Type B pancreatic cell (in vitro differentiated cells): Measurements from ENCODE around the gene NCOA1. TPM values are rescaled to one million over a fixed set of nuclear protein-coding genes. Genes with fewer than 3 reads are reported as not detected.
"Not testable (repeated sequence)": the region's sequence is repeated elsewhere in the genome, so short reads cannot be mapped to it uniquely, and the experiment has no call there.

Experiments used
- DNase-seq: peaks from one replicate; pipeline ENCODE4 v3.0.0; 2021; ENCODE audit warnings: mixed read lengths; ENCODE audit not compliant: unreplicated experiment; ENCODE audit errors: extremely low spot score
- H3K27ac Mint-ChIP-seq: 2 replicates; pipeline ENCODE4 v1.8.0; 2021; ENCODE audit warnings: mild to moderate bottlenecking, mixed read lengths
- H3K27me3 Mint-ChIP-seq: 2 replicates; pipeline ENCODE4 v1.8.0; 2021; ENCODE audit warnings: mixed read lengths
- H3K36me3 Mint-ChIP-seq: 2 replicates; pipeline ENCODE4 v1.8.0; 2021; ENCODE audit warnings: mixed read lengths
- H3K4me1 Mint-ChIP-seq: one replicate; pipeline ENCODE4 v1.8.0; 2021; ENCODE audit warnings: mixed read lengths; ENCODE audit not compliant: unreplicated experiment
- H3K4me3 Mint-ChIP-seq: 2 replicates; pipeline ENCODE4 v1.8.0; 2021; ENCODE audit warnings: mild to moderate bottlenecking, mixed read lengths
- H3K9me3 Mint-ChIP-seq: 2 replicates; pipeline ENCODE4 v1.8.0; 2021; ENCODE audit warnings: mixed read lengths
- total RNA-seq: library from RNA; stranded (reverse); gene quantifications from 2 replicates; pipeline ENCODE4 v1.2.1, GENCODE V29; 2021; ENCODE audit warnings: low replicate concordance
- TF ChIP-seq, protein P1 (sequence below): fragments of 200-600 bp; sonication (generic); conservative IDR thresholded peaks from 2 replicates; pipeline ENCODE4 v1.5.0; 2021; ENCODE audit warnings: antibody characterized with exemption, mild to moderate bottlenecking

Gene NCOA1
- total RNA-seq, 1 donor from 2014 or later, result 23.8 TPM

DNA sequence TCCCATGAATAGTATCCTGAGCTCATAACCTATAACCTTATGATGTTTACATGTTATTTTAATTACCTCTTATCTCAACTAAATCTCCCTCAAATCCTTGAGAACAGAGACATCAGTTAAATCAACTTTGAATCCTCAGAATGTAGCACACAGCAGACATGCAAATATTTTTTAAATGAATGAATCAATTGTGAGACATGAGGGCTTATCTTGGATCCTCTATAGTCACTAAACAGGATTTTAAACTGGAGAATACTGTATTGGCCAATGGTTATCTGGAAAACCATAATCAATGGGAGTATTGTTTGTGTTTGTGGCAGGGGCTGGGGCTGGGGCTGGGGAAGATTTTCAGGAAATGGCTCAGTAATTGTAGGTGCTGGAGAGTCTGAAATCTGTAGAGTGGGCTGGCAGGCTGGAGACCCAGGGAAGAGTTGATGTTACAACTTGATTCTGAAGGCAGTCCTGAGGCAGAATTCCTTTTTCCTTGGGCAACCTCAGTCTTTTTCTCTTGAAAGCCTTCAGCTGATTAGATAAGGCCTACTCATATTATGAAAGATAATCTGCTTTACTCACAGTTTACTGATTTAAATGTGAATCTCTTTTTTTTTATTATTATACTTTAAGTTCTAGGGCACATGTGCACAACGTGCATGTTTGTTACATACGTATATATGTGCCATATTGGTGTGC is 106.3 kb downstream of the NCOA1 start:
- no peak for DNase-seq
- TF ChIP-seq, protein P1, sequence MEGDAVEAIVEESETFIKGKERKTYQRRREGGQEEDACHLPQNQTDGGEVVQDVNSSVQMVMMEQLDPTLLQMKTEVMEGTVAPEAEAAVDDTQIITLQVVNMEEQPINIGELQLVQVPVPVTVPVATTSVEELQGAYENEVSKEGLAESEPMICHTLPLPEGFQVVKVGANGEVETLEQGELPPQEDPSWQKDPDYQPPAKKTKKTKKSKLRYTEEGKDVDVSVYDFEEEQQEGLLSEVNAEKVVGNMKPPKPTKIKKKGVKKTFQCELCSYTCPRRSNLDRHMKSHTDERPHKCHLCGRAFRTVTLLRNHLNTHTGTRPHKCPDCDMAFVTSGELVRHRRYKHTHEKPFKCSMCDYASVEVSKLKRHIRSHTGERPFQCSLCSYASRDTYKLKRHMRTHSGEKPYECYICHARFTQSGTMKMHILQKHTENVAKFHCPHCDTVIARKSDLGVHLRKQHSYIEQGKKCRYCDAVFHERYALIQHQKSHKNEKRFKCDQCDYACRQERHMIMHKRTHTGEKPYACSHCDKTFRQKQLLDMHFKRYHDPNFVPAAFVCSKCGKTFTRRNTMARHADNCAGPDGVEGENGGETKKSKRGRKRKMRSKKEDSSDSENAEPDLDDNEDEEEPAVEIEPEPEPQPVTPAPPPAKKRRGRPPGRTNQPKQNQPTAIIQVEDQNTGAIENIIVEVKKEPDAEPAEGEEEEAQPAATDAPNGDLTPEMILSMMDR, result no peak
- Mint-ChIP-seq H3K36me3 (peaks cover 3% of the 10 kb centered on the region), H3K27ac (no peak overlapping the region), H3K4me3 (no peak overlapping the region), H3K4me1 (no peaks in the 10 kb centered on the region), H3K27me3 (no peaks in the 10 kb centered on the region), H3K9me3 (no peaks in the 10 kb centered on the region)

DNA sequence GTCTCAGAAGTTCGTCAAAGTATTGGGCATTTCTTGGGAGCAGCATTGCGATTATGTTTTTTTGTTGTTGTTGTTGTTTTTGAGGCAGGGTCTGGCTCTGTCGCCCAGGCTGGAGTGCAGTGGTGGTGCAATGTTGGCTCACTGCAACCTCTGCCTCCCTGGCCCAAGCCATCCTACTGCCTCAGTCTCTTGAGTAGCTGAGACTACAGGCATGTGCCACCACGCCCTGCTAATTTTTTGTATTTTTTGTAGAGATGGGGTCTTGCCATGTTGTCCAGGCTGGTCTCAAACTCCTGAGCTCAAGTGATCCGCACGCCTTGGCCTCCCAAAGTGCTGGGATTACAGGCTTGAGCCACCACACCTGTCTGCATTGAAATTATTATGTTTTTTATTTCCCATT is 109.1 kb downstream of the NCOA1 start:
- H3K4me1 Mint-ChIP-seq, result not testable (repeated sequence)

DNA sequence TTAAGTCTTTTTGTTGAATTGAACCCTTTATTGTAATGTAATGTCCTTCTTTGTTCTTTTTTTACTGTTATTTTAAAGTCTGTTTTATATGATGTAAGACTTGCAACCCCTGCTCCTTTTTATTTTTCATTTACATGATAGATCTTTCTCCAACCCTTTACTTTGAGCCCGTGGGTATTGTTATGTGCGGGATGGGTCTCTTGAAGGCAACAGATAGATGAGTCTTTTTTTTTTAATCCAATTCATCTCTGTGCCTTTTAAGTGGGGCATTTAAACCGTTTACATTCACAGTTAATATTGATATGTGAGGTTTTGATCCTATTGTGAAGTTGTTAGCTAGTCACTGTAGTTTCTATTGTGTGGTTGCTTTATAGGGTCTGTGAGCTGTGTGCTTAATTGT is 120.6 kb downstream of the NCOA1 start:
- Mint-ChIP-seq H3K27ac (no peak overlapping the region), H3K4me1 (no peaks in the 10 kb centered on the region), H3K27me3 (no peaks in the 10 kb centered on the region), H3K9me3 (peaks cover 5% of the 10 kb centered on the region), H3K36me3 (peaks cover 10% of the 10 kb centered on the region), H3K4me3 (no peak overlapping the region)
- DNase-seq, result no peak
- TF ChIP-seq, protein P1, result no peak

More for the DNA sequence above, 109.1 kb downstream of the NCOA1 start:
- H3K9me3 Mint-ChIP-seq, H3K4me3 Mint-ChIP-seq, H3K27ac Mint-ChIP-seq, DNase-seq, H3K27me3 Mint-ChIP-seq, H3K36me3 Mint-ChIP-seq: not testable (repeated sequence)

DNA sequence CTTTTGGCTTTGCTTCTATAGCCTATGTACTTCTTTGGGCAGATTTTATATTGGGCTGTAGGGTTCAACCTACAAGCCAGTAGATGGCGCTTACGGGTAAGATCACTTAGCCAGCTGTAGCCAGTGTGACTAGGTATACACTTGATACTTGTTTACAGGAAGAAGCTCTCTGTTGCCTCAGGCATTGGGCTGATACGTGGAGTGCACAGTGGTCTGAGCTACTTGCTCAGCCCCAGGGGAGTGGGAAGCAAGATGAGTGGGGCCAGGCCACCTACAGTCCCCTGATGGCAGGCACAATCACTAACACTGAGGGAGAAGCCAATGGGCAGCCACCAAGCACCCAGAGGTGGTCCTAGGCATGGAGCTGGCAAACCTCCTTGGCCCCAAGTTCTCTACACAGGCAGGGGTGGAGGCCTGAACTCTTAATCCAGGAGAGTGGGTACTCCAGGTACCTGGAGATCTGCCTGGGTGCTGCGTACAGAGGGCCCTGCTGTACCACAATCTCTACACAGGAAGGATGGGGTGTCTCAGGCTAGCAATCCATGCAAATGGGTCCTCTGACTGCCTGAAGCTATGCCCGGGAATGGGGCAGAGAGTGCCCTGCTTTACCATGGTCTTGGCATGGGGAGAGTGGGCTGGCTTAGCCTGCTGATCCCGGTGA is 122.2 kb downstream of the NCOA1 start:
- Mint-ChIP-seq H3K9me3 (no peaks in the 10 kb centered on the region), H3K4me3 (no peak overlapping the region), H3K27me3 (no peaks in the 10 kb centered on the region), H3K4me1 (no peaks in the 10 kb centered on the region), H3K27ac (no peak overlapping the region), H3K36me3 (peaks cover 10% of the 10 kb centered on the region)
- TF ChIP-seq, protein P1, result peak; percentile 60
- DNase-seq, result no peak

DNA sequence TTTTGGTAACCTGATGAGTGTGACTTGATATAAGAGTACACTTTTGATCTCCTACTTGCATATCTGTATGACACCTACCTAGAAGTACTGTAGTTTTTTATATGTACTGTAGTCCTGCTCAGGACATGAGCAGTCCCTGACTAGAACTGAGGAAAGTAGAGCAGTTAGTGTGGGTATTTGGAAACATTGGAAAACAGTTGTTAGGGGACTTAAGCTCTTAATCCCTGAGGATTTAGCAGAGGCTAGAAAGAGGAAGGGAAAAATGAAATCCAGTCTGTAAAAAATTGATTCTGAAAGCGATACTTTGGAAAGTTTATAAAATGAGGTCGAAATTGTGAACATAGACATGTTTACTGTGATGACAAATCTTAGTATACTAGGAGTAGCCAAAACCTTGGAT is 125.6 kb downstream of the NCOA1 start:
- H3K27ac Mint-ChIP-seq, result no peak overlapping the region
- H3K4me1 Mint-ChIP-seq, result peaks cover 4% of the 10 kb centered on the region
- DNase-seq, result no peak
- peaks cover under 1% of the 10 kb centered on the region for H3K36me3 Mint-ChIP-seq
- TF ChIP-seq, protein P1, result no peak
- no peaks in the 10 kb centered on the region for H3K9me3 Mint-ChIP-seq
- H3K27me3 Mint-ChIP-seq, result no peaks in the 10 kb centered on the region
- H3K4me3 Mint-ChIP-seq, result no peak overlapping the region

DNA sequence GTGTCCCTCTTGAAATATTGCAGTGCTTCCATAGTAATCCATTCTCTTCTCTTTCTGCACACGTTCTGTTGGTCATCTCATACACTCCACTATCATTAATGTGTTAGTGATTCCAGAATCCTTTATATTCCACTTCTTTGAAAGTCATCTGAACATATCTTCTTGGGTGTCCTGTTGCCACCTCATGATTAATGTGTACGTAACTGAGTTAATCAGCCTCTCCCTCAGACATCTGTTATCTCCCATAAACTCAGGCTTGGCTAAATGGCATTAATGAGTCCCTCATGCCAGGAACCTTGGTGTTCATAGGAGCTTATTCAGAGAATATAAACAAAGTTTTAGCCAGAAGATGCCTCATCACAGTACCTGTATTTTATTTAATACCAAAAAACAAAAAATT is 126.4 kb downstream of the NCOA1 start:
- Mint-ChIP-seq H3K36me3 (no peaks in the 10 kb centered on the region), H3K4me1 (peaks cover 4% of the 10 kb centered on the region), H3K27ac (no peak overlapping the region), H3K27me3 (no peaks in the 10 kb centered on the region), H3K9me3 (no peaks in the 10 kb centered on the region), H3K4me3 (no peak overlapping the region)
- no peak for DNase-seq
- TF ChIP-seq, protein P1, result no peak
